Ishikawa (cell line): ENCODE measurements around the gene MAST1.

Source experiments
- CEBPB ChIP-seq: IDR thresholded peaks from 2 replicates; pipeline ENCODE4 v1.6.1; 2012
- CREB1 ChIP-seq: IDR thresholded peaks from 2 replicates; pipeline ENCODE4 v1.6.1; 2012; ENCODE audit warnings: low read depth
- EGR1 ChIP-seq: IDR thresholded peaks from 2 replicates; pipeline ENCODE4 v1.6.1; 2012
- EP300 ChIP-seq: IDR thresholded peaks from 2 replicates; pipeline ENCODE4 v1.6.1; 2012; ENCODE audit warnings: borderline replicate concordance
- FOXM1 ChIP-seq: IDR thresholded peaks from 2 replicates; pipeline ENCODE4 v1.6.1; 2012; ENCODE audit warnings: low read depth, borderline replicate concordance
- NFIC ChIP-seq: IDR thresholded peaks from 2 replicates; pipeline ENCODE4 v1.6.1; 2012
- RAD21 ChIP-seq: IDR thresholded peaks from 2 replicates; pipeline ENCODE4 v1.6.1; 2012; ENCODE audit warnings: low read depth
- TAF1 ChIP-seq: IDR thresholded peaks from 2 replicates; pipeline ENCODE4 v1.6.1; 2012; ENCODE audit warnings: low read depth, mild to moderate bottlenecking
- TCF12 ChIP-seq: IDR thresholded peaks from 2 replicates; pipeline ENCODE4 v1.6.1; 2012; ENCODE audit warnings: low read depth
- TEAD4 ChIP-seq: IDR thresholded peaks from 2 replicates; pipeline ENCODE4 v1.6.1; 2012
- ZBTB7A ChIP-seq: IDR thresholded peaks from 2 replicates; pipeline ENCODE4 v1.6.1; 2012; ENCODE audit warnings: low read depth
- TF ChIP-seq, protein P1 (sequence below): IDR thresholded peaks from 2 replicates; pipeline ENCODE4 v1.6.1; 2012; ENCODE audit warnings: low read depth, mild to moderate bottlenecking
- TF ChIP-seq, protein P2 (sequence below): IDR thresholded peaks from 2 replicates; pipeline ENCODE4 v1.6.1; 2012

DNA sequence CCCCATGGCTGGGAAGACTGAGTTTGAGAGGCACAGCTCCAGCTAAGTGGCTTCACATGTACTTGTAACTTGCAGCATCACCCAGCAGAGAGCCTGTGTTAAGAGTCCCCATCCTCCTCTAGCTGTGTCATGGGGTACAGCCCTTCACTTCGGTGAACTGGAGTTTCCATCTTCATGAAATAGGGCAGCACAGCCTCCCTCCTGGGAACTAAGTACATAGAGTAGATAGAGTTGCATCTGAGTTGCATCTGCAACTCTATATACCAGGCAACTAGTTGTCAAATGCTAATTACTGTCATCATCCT is 37.9 kb upstream of the MAST1 start:
- TF ChIP-seq, protein P1, sequence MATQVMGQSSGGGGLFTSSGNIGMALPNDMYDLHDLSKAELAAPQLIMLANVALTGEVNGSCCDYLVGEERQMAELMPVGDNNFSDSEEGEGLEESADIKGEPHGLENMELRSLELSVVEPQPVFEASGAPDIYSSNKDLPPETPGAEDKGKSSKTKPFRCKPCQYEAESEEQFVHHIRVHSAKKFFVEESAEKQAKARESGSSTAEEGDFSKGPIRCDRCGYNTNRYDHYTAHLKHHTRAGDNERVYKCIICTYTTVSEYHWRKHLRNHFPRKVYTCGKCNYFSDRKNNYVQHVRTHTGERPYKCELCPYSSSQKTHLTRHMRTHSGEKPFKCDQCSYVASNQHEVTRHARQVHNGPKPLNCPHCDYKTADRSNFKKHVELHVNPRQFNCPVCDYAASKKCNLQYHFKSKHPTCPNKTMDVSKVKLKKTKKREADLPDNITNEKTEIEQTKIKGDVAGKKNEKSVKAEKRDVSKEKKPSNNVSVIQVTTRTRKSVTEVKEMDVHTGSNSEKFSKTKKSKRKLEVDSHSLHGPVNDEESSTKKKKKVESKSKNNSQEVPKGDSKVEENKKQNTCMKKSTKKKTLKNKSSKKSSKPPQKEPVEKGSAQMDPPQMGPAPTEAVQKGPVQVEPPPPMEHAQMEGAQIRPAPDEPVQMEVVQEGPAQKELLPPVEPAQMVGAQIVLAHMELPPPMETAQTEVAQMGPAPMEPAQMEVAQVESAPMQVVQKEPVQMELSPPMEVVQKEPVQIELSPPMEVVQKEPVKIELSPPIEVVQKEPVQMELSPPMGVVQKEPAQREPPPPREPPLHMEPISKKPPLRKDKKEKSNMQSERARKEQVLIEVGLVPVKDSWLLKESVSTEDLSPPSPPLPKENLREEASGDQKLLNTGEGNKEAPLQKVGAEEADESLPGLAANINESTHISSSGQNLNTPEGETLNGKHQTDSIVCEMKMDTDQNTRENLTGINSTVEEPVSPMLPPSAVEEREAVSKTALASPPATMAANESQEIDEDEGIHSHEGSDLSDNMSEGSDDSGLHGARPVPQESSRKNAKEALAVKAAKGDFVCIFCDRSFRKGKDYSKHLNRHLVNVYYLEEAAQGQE, result no peak
- TF ChIP-seq TEAD4, result no peak
- TF ChIP-seq RAD21, result no peak
- TF ChIP-seq TAF1, result no peak
- no peak for TF ChIP-seq ZBTB7A
- no peak for TF ChIP-seq EGR1
- TF ChIP-seq EP300, result no peak
- TF ChIP-seq CREB1, result no peak
- TF ChIP-seq TCF12, result no peak
- TF ChIP-seq CEBPB, result no peak
- TF ChIP-seq, protein P2, sequence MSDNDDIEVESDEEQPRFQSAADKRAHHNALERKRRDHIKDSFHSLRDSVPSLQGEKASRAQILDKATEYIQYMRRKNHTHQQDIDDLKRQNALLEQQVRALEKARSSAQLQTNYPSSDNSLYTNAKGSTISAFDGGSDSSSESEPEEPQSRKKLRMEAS, result no peak
- TF ChIP-seq NFIC, result no peak
- TF ChIP-seq FOXM1, result no peak
